ENCODE measurements around the gene TRPM5.

- TF ChIP-seq EZH2 (optimal IDR thresholded peaks at IDR 0.05; ENCODE audit: low read depth, low read length) = no peak
- TF ChIP-seq, protein P1, sequence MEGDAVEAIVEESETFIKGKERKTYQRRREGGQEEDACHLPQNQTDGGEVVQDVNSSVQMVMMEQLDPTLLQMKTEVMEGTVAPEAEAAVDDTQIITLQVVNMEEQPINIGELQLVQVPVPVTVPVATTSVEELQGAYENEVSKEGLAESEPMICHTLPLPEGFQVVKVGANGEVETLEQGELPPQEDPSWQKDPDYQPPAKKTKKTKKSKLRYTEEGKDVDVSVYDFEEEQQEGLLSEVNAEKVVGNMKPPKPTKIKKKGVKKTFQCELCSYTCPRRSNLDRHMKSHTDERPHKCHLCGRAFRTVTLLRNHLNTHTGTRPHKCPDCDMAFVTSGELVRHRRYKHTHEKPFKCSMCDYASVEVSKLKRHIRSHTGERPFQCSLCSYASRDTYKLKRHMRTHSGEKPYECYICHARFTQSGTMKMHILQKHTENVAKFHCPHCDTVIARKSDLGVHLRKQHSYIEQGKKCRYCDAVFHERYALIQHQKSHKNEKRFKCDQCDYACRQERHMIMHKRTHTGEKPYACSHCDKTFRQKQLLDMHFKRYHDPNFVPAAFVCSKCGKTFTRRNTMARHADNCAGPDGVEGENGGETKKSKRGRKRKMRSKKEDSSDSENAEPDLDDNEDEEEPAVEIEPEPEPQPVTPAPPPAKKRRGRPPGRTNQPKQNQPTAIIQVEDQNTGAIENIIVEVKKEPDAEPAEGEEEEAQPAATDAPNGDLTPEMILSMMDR (IDR thresholded peaks at IDR 0.05; ENCODE audit: low read length) = no peak
- no peak for TF ChIP-seq EZH2phosphoT487 (IDR thresholded peaks at IDR 0.05; ENCODE audit: low read length)
These were observed 43.4 kb downstream of the TRPM5 start for GRCh38 chr11:2400762-2401435.

Measured in MM.1S (cell line).